Immature natural killer cell (primary cell): ENCODE measurements around the gene PAX7. TPM values are rescaled to one million over a fixed set of nuclear protein-coding genes. Genes with fewer than 3 reads are reported as not detected.

ENCODE experiments used
- DNase-seq, 3 donors: peaks; one replicate each; pipeline ENCODE4 v3.0.0; 2022; ENCODE audit warnings: mixed read lengths in 1 of 3
- H3K27ac Mint-ChIP-seq, 6 donors: one replicate each; pipeline ENCODE4 v1.8.0; 2020; ENCODE audit warnings: mixed read lengths in 6 of 6, mild to moderate bottlenecking in 5 of 6, inconsistent platforms in 4 of 6, moderate library complexity in 3 of 6
- H3K27me3 Mint-ChIP-seq, 3 donors: one replicate each; pipeline ENCODE4 v1.8.0; 2020 to 2021; ENCODE audit warnings: low read depth in 3 of 3, mild to moderate bottlenecking in 3 of 3, mixed read lengths in 3 of 3, moderate library complexity in 3 of 3, inconsistent platforms in 1 of 3
- H3K36me3 Mint-ChIP-seq, 3 donors: one replicate each; pipeline ENCODE4 v1.8.0; 2020; ENCODE audit warnings: mixed read lengths in 3 of 3, inconsistent platforms in 2 of 3, mild to moderate bottlenecking in 2 of 3
- H3K4me1 Mint-ChIP-seq, 2 donors: one replicate each; pipeline ENCODE4 v1.8.0; 2020; ENCODE audit warnings: inconsistent platforms in 2 of 2, mild to moderate bottlenecking in 2 of 2, mixed read lengths in 2 of 2, moderate library complexity in 1 of 2
- H3K4me3 Mint-ChIP-seq, 5 donors: one replicate each; pipeline ENCODE4 v1.8.0; 2020; ENCODE audit warnings: mild to moderate bottlenecking in 5 of 5, mixed read lengths in 5 of 5, inconsistent platforms in 3 of 5, moderate library complexity in 3 of 5
- H3K9me3 Mint-ChIP-seq, 6 donors: one replicate each; pipeline ENCODE4 v1.8.0; 2020; ENCODE audit warnings: mild to moderate bottlenecking in 6 of 6, mixed read lengths in 6 of 6, inconsistent platforms in 4 of 6, moderate library complexity in 3 of 6
- polyA plus RNA-seq, 3 donors: library from polyadenylated mRNA; unstranded; fragments of 300-500 nt; fragmentation: Illumina TruSeq; gene quantifications; one replicate each; pipeline ENCODE4 v1.2.3, GENCODE V29; 2021

PAX7 gene
- polyA plus RNA-seq, 3 donors from 2014 or later: not detected

DNA sequence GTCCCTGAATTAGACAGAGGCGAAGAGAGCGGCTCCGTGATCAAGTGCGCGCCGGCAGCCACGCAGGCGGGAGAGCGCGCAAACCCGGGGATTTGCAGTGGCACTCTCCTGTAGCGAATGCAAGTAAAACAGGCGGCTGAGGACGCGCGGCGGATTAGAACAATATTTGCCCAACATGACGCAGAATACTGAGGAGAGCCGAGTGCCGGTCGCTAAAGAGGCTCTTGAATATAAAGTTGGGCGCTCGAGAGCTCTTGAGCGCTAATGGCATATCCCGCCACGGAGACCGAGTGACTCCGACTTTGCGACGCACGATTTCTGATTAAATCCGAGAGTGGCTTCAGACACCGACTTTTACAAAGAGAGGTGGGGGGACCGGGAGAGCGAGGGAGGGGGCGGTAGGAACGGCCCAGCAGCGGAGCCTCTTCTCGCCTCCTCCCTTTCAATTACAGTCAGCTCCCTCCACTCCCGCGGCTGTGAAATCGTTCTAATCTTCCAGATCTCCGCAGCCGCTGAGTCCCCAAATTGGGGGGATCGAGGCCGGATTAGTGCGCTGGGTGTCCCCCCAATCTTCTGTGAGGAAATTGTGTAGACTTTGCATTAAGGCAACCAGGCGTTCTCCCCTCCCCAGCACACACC is 2.3 kb downstream of the PAX7 start:
- Mint-ChIP-seq H3K27me3 (peaks cover 32 to 38% (median 33%) of the 10 kb centered on the region in 3 donors), H3K36me3 (peaks cover 0 to 15% (median 3%) of the 10 kb centered on the region in 3 donors), H3K4me1 (no peaks in the 10 kb centered on the region), H3K9me3 (peaks cover 0 to 2% (median 0%) of the 10 kb centered on the region in 6 donors), H3K4me3 (no peak overlapping the region), H3K27ac (no peak overlapping the region)
- DNase-seq: no peak

GRCh38 chr1:18633422-18634155 is 2.9 kb downstream of the PAX7 start:
- DNase-seq: no peak
- Mint-ChIP-seq H3K27me3 (peaks cover 28 to 40% (median 36%) of the 10 kb centered on the region in 3 donors), H3K36me3 (peaks cover 0 to 15% (median 3%) of the 10 kb centered on the region in 3 donors), H3K4me3 (no peak overlapping the region), H3K9me3 (peaks cover 0 to 2% (median 0%) of the 10 kb centered on the region in 6 donors), H3K4me1 (no peaks in the 10 kb centered on the region), H3K27ac (no peak overlapping the region)

DNA sequence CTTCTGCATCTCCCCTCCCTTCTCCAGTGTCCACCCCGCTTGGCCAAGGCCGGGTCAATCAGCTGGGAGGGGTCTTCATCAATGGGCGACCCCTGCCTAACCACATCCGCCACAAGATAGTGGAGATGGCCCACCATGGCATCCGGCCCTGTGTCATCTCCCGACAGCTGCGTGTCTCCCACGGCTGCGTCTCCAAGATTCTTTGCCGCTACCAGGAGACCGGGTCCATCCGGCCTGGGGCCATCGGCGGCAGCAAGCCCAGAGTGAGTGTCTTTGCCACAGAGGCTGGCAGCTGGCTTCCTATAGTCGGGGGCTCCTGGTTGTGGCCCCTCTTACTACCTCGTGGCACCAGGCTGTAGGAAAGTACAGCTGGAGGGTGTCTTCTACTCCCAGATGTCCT is 3.6 kb downstream of the PAX7 start:
- DNase-seq: no peak
- no peak overlapping the region for H3K27ac Mint-ChIP-seq
- peaks cover 0 to 2% (median 0%) of the 10 kb centered on the region in 6 donors for H3K9me3 Mint-ChIP-seq
- H3K36me3 Mint-ChIP-seq: peaks cover 0 to 15% (median 3%) of the 10 kb centered on the region in 3 donors
- H3K27me3 Mint-ChIP-seq: peaks cover 33 to 37% (median 35%) of the 10 kb centered on the region in 3 donors
- H3K4me1 Mint-ChIP-seq: no peaks in the 10 kb centered on the region
- no peak overlapping the region for H3K4me3 Mint-ChIP-seq

DNA sequence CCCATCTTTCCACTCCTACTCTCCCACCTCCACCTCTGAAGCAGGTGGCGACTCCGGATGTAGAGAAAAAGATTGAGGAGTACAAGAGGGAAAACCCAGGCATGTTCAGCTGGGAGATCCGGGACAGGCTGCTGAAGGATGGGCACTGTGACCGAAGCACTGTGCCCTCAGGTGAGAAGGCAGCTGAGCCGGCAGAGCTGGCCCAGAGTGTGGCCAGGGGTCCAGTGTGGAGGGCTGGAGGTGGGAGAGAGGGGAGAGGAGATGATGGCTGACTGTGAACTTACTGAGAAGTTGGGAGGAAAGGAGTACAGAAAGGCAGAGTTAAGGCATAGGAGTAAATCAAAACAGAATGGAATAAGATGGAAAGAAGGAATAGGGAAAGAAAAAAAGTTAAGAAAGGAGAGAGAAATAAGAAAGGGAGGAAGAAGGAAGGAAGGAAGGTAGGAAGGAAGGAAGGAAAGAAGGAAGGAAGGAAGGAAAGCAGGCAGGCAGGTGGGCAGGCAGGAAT is 4.5 kb downstream of the PAX7 start:
- H3K9me3 Mint-ChIP-seq: peaks cover 0 to 4% (median 0%) of the 10 kb centered on the region in 6 donors
- H3K4me1 Mint-ChIP-seq: no peaks in the 10 kb centered on the region
- no peak for DNase-seq
- no peak overlapping the region for H3K4me3 Mint-ChIP-seq
- peaks cover 0 to 15% (median 3%) of the 10 kb centered on the region in 3 donors for H3K36me3 Mint-ChIP-seq
- no peak overlapping the region for H3K27ac Mint-ChIP-seq
- peaks cover 35 to 41% (median 40%) of the 10 kb centered on the region in 3 donors for H3K27me3 Mint-ChIP-seq

DNA sequence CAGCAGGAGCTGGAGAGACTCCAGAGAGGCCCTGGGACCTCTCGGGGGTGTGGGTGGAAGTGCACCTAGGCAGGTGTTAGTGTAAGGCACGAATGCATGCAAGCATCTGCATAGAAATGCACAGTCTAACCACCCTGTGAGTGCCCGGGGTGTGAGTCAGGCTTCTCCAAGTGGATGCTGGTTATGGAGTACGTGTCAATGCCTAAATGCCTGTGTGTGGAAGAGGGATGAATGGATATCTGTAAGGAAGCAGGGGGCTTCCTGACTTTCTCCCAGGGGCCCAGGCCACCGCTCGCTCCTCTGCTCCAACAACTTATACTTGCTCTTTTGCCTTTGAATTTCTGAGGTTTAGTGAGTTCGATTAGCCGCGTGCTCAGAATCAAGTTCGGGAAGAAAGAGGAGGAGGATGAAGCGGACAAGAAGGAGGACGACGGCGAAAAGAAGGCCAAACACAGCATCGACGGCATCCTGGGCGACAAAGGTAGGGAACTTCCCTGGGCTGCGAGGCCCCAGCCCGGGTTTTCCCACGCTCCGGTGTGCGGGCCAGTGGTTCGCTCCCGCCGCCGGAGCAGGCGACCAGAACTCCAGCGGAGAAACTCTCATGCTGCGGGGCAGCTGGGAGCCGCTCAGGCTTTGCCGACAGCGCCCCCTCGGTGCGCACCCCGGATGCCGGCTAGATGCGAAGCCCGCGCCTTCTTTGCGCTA is 5.4 kb downstream of the PAX7 start:
- Mint-ChIP-seq H3K36me3 (peaks cover 0 to 15% (median 3%) of the 10 kb centered on the region in 3 donors), H3K27me3 (peaks cover 39 to 43% (median 40%) of the 10 kb centered on the region in 3 donors), H3K27ac (no peak overlapping the region), H3K4me1 (no peaks in the 10 kb centered on the region), H3K4me3 (no peak overlapping the region), H3K9me3 (peaks cover 0 to 4% (median 0%) of the 10 kb centered on the region in 6 donors)
- no peak for DNase-seq

DNA sequence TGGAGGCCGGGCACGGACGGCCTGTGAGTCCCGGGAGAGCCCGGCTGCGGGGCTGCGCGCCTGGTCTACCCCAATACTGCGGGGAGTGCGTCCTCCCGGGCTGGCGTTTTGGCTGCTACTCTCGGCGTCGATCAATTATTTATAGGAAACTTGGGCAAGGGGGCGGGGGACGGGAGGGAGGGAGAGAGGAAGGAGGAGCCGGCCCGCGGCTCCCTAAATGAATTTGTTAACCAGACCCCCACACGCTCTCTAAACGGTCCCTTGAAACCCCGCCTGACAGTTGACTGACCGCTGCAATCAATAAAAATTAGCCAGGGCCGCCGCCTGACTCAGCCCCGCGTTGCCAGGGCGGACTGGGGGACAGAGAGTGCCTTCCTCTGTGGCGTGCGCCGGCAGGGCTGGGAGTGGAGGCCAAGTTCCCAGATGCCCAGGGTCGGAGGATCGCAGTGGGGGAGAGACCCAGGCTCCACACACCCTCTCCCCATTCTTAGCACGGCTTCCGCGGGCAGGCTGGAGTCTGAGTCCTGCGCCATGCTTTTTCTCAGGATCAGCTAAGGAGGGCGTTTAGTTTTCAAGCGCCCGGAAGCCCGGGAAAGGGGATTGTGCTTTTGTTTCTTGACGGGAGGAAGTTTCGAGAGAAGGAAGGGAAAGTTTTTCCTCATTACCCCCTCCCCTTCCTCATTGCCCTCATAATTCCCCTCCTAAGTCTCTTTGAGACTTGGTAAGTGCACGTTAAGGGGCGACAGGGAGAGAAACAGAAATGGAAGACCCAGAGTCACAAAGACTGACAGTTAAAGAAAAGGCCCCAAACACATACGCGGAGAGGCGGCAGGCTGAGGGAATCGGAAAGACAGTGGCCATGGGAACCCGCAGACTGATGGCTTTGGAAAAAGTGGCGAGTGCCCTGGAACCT is 6.2 kb downstream of the PAX7 start:
- H3K9me3 Mint-ChIP-seq: peaks cover 0 to 4% (median 0%) of the 10 kb centered on the region in 6 donors
- peaks cover 40 to 43% (median 42%) of the 10 kb centered on the region in 3 donors for H3K27me3 Mint-ChIP-seq
- peaks cover 0 to 14% (median 3%) of the 10 kb centered on the region in 3 donors for H3K36me3 Mint-ChIP-seq
- no peak for DNase-seq
- H3K27ac Mint-ChIP-seq: no peak overlapping the region
- H3K4me3 Mint-ChIP-seq: no peak overlapping the region
- no peaks in the 10 kb centered on the region for H3K4me1 Mint-ChIP-seq

GRCh38 chr1:18637511-18637960 is 6.9 kb downstream of the PAX7 start:
- Mint-ChIP-seq H3K4me1 (no peaks in the 10 kb centered on the region), H3K27ac (no peak overlapping the region)
- DNase-seq: no peak

DNA sequence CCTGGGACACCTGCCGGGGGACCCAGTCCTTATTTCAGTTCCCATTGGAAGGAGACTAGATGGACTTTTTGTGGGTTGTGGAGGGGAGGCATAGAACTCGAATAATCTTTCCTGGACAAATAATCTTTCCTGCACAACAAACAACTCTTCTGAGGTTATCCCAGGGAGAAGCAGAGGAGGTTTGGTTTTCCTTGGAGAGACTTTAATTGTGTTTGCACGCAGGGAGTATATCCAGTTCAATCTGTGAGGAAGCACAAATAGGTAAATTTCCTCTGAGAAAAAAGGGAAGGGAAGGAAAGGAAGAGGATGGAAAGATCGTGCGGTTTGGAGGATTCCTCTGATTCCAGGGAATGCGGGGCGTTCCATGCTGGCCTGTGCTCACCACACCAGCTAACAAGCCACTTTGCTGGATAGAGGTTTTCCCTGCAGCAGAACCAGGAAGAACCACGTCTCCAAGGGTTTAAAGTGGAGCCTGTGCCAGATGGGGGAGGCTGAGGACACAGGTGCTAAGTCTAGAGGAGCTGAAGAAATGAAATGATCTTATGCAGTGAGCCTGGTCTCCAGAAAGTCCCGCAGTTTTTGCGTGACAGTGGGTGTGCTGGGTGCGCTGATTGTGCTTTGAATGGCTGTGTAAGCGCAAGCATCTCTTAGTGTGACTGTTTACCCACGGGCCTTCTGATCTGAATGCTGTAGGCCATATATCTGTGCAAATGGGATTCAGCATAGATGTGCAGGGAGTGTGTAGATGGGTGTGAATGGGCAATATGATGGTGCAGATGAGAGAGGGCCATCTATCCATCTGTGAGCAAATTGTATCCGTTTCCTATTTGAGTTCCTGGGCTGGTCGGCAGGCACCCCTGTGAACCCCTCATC is 7.6 kb downstream of the PAX7 start:
- Mint-ChIP-seq H3K9me3 (peaks cover 0 to 4% (median 0%) of the 10 kb centered on the region in 6 donors), H3K4me1 (no peaks in the 10 kb centered on the region), H3K27me3 (peaks cover 34 to 38% (median 36%) of the 10 kb centered on the region in 3 donors), H3K27ac (no peak overlapping the region), H3K36me3 (peaks cover 0 to 11% (median 3%) of the 10 kb centered on the region in 3 donors), H3K4me3 (no peak overlapping the region)
- no peak for DNase-seq

More at GRCh38 chr1:18637511-18637960, 6.9 kb downstream of the PAX7 start:
- Mint-ChIP-seq H3K9me3 (peaks cover 0 to 4% (median 0%) of the 10 kb centered on the region in 6 donors), H3K27me3 (peaks cover 36 to 38% (median 37%) of the 10 kb centered on the region in 3 donors), H3K4me3 (no peak overlapping the region), H3K36me3 (peaks cover 0 to 11% (median 3%) of the 10 kb centered on the region in 3 donors)

- peaks cover 0 to 11% (median 3%) of the 10 kb centered on the region in 3 donors for H3K36me3 Mint-ChIP-seq
- H3K4me1 Mint-ChIP-seq: no peaks in the 10 kb centered on the region
- peaks cover 32 to 37% (median 33%) of the 10 kb centered on the region in 3 donors for H3K27me3 Mint-ChIP-seq
- no peak for DNase-seq
- H3K4me3 Mint-ChIP-seq: no peak overlapping the region
- H3K9me3 Mint-ChIP-seq: peaks cover 0 to 4% (median 0%) of the 10 kb centered on the region in 6 donors
- H3K27ac Mint-ChIP-seq: no peak overlapping the region
Measured at GRCh38 chr1:18638835-18639364, 8.3 kb downstream of the PAX7 start.

- Mint-ChIP-seq H3K36me3 (peaks cover 0 to 11% (median 3%) of the 10 kb centered on the region in 3 donors), H3K27me3 (peaks cover 31 to 39% (median 32%) of the 10 kb centered on the region in 3 donors), H3K4me1 (no peaks in the 10 kb centered on the region), H3K9me3 (peaks cover 0 to 4% (median 0%) of the 10 kb centered on the region in 6 donors), H3K27ac (no peak overlapping the region), H3K4me3 (no peak overlapping the region)
- DNase-seq: no peak
Measured at GRCh38 chr1:18639368-18640055, 8.9 kb downstream of the PAX7 start.

DNA sequence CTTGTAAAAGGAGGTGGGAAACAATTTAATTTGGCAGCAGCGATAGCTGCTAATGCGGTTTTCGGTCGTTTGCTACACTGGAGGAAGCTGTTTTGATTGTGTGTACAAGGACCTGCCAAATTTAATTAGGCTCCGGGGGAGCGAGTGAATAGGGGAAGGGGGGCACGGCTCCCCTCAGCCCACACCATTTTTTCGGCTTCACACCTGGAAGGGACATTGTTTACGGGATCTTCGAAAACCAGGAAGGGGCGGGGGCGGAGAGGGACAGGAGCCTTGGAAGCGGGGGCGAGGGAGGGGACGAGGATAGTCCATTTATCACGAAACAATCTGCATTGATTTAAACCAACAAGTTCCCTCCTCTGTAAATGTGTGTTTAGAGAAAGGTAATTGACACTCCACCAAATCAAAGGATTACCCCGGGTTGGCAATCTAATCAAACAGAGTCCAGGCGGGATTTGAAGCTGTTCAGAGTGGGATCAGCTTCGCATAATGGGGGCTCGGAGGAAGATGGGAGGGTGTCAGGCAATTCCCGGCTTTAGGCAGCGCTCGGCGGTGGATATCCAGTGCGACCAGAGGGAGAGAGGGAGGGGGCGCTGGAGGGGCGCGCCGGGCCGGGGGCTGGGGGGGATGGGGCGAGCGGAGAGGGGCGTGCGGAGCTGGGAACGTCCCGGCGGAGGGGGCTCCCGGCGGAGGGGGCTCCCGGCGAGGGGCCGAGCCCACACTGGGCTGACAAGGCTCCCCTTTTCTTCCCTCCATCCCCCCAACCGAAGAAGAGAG is 9.8 kb downstream of the PAX7 start:
- Mint-ChIP-seq H3K36me3 (peaks cover 0 to 7% (median 0%) of the 10 kb centered on the region in 3 donors), H3K4me3 (no peak overlapping the region), H3K4me1 (no peaks in the 10 kb centered on the region), H3K9me3 (peaks cover 0 to 4% (median 0%) of the 10 kb centered on the region in 6 donors), H3K27ac (no peak overlapping the region), H3K27me3 (peaks cover 25 to 44% (median 31%) of the 10 kb centered on the region in 3 donors)
- DNase-seq: no peak
